Chondrocyte (in vitro differentiated cells): Measurements from ENCODE around the gene HLX. TPM values are rescaled to one million over a fixed set of nuclear protein-coding genes. Genes with fewer than 3 reads are reported as not detected.

ENCODE experiments used
- DNase-seq: peaks from one replicate; pipeline ENCODE4 v3.0.0; 2021; ENCODE audit warnings: mixed read lengths, low spot score
- H3K27ac Mint-ChIP-seq: one replicate; pipeline ENCODE4 v1.8.0; 2021; ENCODE audit warnings: mild to moderate bottlenecking, moderate library complexity, mixed read lengths; ENCODE audit not compliant: unreplicated experiment
- H3K27me3 Mint-ChIP-seq: 2 replicates; pipeline ENCODE4 v1.8.0; 2021; ENCODE audit warnings: low read depth, mixed read lengths
- H3K36me3 Mint-ChIP-seq: 2 replicates; pipeline ENCODE4 v1.8.0; 2021; ENCODE audit warnings: low read depth, mixed read lengths
- H3K4me1 Mint-ChIP-seq: 2 replicates; pipeline ENCODE4 v1.8.0; 2021; ENCODE audit warnings: low read depth, mild to moderate bottlenecking, mixed read lengths
- H3K4me3 Mint-ChIP-seq: one replicate; pipeline ENCODE4 v1.8.0; 2021; ENCODE audit warnings: mild to moderate bottlenecking, moderate library complexity, mixed read lengths; ENCODE audit not compliant: unreplicated experiment
- H3K9me3 Mint-ChIP-seq: 2 replicates; pipeline ENCODE4 v1.8.0; 2021; ENCODE audit warnings: low read depth, mixed read lengths
- total RNA-seq: library from RNA; stranded (reverse); gene quantifications from 3 replicates; pipeline ENCODE4 v1.2.1, GENCODE V29; 2021
- TF ChIP-seq, protein P1 (sequence below): fragments of 200-600 bp; sonication (generic); IDR thresholded peaks from 2 replicates; pipeline ENCODE4 v1.5.0; 2021; ENCODE audit warnings: antibody characterized with exemption, mild to moderate bottlenecking, moderate library complexity

HLX gene
- total RNA-seq, 1 donor from 2014 or later, result 0.62 TPM

DNA sequence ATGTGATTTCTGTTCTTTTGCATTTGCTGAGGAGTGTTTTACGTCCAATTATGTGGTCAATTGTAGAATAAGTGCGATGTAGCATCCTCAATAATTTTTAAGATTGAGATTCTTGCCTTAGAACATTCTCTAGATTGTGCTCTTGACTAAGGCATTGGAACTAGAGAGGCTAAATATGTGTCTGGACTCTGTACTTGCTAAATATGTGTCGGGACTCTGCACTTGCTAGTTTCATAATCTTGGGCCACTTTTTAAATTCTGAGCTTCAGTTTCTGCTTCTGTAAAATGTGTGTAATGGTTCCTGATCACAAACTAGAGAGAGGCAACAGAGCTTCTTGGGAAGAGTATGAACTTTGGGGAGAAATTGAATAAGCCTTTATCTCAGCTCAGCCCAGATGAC is 21.6 kb downstream of the HLX start:
- H3K4me3 Mint-ChIP-seq, result no peak overlapping the region
- no peaks in the 10 kb centered on the region for H3K4me1 Mint-ChIP-seq
- H3K27ac Mint-ChIP-seq, result no peak overlapping the region
- DNase-seq, result no peak
- TF ChIP-seq, protein P1, sequence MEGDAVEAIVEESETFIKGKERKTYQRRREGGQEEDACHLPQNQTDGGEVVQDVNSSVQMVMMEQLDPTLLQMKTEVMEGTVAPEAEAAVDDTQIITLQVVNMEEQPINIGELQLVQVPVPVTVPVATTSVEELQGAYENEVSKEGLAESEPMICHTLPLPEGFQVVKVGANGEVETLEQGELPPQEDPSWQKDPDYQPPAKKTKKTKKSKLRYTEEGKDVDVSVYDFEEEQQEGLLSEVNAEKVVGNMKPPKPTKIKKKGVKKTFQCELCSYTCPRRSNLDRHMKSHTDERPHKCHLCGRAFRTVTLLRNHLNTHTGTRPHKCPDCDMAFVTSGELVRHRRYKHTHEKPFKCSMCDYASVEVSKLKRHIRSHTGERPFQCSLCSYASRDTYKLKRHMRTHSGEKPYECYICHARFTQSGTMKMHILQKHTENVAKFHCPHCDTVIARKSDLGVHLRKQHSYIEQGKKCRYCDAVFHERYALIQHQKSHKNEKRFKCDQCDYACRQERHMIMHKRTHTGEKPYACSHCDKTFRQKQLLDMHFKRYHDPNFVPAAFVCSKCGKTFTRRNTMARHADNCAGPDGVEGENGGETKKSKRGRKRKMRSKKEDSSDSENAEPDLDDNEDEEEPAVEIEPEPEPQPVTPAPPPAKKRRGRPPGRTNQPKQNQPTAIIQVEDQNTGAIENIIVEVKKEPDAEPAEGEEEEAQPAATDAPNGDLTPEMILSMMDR, result no peak
- peaks cover 4% of the 10 kb centered on the region for H3K9me3 Mint-ChIP-seq
- H3K27me3 Mint-ChIP-seq, result peaks cover 71% of the 10 kb centered on the region
- peaks cover 1% of the 10 kb centered on the region for H3K36me3 Mint-ChIP-seq

DNA sequence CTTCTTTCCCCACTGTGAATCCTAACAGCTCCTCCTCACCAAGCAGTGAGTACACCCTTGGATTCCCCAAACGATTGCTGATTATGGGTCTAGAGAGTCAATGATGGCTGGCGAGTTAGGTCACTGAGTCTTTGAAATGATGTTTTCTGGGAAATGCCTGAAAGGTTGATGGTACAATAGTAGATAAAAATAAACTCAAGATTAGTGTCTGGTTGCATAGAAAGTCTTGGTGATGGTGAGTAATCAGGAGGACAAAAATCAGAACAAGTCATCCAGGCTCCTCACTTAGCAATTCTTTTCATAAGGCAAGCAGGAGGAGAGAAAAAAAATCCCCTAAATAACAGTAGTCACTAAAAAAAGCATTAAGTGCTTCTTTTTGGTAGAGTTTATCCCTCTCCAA is 22.6 kb downstream of the HLX start:
- Mint-ChIP-seq H3K27me3 (peaks cover 64% of the 10 kb centered on the region), H3K9me3 (peaks cover 4% of the 10 kb centered on the region), H3K4me1 (peaks cover 4% of the 10 kb centered on the region), H3K4me3 (no peak overlapping the region), H3K36me3 (peaks cover 1% of the 10 kb centered on the region), H3K27ac (no peak overlapping the region)
- no peak for DNase-seq
- TF ChIP-seq, protein P1, result no peak

DNA sequence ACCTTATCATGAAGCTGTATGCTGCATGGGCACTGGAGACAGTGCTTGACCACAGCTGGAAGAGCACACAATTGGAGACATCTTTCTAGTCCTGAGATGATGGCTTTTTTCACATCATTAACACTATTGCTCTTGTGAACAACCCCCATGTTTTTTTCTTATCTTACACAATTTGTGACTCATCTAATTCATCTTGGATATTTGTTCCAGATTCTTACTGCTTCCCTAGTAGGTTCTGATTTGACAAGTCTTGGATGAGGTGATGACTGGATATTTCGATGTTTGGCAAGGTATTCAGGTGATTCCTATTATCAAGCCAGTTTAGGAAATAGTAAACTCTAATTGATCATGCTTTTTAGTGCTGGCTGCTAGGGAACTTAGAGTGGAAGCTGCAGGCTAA is 23.7 kb downstream of the HLX start:
- TF ChIP-seq, protein P1, result no peak
- Mint-ChIP-seq H3K9me3 (peaks cover 3% of the 10 kb centered on the region), H3K27ac (no peak overlapping the region), H3K4me1 (peaks cover 4% of the 10 kb centered on the region), H3K36me3 (no peaks in the 10 kb centered on the region), H3K27me3 (peaks cover 58% of the 10 kb centered on the region), H3K4me3 (no peak overlapping the region)
- no peak for DNase-seq

DNA sequence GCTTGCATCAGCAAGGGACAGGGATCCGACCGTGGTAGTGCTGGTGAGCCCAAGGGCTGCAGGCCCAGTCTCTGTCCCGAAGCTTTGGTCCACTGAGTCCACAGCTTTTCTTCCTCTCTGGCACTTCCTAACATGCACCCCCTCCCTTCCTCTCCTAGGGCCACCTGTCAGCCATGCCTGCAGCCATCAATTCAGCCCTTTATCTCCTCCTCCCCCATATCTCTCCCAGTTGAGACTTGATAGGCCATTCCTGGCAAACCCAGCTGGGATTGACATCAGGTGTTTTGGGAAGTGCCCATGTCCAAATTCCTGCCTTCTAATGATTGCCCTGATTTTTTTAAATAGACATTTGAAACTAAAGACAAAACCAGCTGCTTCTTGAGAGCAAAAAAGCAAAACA is 25.6 kb downstream of the HLX start:
- no peak overlapping the region for H3K4me3 Mint-ChIP-seq
- no peak overlapping the region for H3K27ac Mint-ChIP-seq
- DNase-seq, result no peak
- no peaks in the 10 kb centered on the region for H3K36me3 Mint-ChIP-seq
- H3K27me3 Mint-ChIP-seq, result peaks cover 53% of the 10 kb centered on the region
- TF ChIP-seq, protein P1, result no peak
- H3K4me1 Mint-ChIP-seq, result peaks cover 4% of the 10 kb centered on the region
- no peaks in the 10 kb centered on the region for H3K9me3 Mint-ChIP-seq

DNA sequence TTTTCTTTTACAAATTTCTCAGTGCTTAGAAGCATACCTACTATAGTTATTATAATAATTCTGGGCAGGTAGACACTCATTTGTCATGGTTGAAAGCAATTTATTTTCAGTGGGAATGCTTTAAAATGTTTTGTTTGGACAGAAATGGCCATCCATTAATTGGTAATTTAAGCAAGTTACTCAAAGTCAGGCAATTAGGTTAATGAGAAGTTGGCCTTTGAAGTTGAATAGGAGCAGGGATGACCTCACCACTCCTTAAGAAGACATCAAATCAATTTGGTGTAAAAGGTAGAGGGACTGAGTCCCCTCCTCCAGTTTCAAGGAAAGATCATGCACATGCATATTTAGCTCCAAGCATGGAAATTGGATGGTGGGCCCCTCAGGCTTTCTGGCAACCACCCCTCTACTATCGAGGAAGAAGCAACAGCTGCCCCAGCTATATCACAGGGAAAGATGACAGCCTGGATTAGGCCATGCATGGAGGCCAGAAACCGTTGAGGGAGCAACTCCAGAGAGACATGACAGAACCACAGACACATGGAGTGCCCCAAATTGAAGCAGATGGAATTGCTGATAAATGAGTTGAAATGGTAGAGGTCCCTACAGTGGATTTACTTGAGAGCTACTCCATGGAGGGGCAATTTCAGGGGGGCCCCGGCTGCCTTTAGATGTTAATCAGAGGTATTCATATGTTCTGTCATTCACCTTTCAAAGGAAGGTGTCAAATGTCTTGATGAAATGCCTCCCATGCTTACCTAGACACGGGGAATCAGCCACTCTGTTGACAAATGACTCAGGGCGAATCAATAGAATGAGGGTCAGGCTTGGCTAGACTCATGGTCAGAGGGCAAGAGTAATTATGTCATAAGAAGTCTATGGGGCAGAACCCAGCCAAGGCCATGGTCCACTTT is 26.7 kb downstream of the HLX start:
- DNase-seq, result no peak
- H3K9me3 Mint-ChIP-seq, result no peaks in the 10 kb centered on the region
- no peak overlapping the region for H3K27ac Mint-ChIP-seq
- H3K4me3 Mint-ChIP-seq, result no peak overlapping the region
- no peaks in the 10 kb centered on the region for H3K36me3 Mint-ChIP-seq
- H3K4me1 Mint-ChIP-seq, result peaks cover 4% of the 10 kb centered on the region
- peaks cover 51% of the 10 kb centered on the region for H3K27me3 Mint-ChIP-seq
- TF ChIP-seq, protein P1, result no peak
